ENCODE results near the gene RNF220.

Gene RNF220

GRCh38 chr1:44566281-44567046, 161.4 kb downstream of the RNF220 start:
- Histone ChIP-seq H4K20me1 (ENCODE audit: insufficient read depth, low read length, poor library complexity, severe bottlenecking) (no peaks in the 10 kb centered on the region), H3K9me2 (replicated peaks; ENCODE audit: low read depth, low read length) (no peaks in the 10 kb centered on the region), H3K27me3 (ENCODE audit: insufficient read depth, low read length, poor library complexity, severe bottlenecking) (no peaks in the 10 kb centered on the region), H3K4me1 (ENCODE audit: insufficient read depth, low read length, poor library complexity, severe bottlenecking) (peaks cover 7% of the 10 kb centered on the region), H3K9me3 (ENCODE audit: insufficient read depth, low read depth, low read length) (no peaks in the 10 kb centered on the region), H3F3A (ENCODE audit: low read depth) (no peaks in the 10 kb centered on the region), H3K9ac (ENCODE audit: low read depth, low read length, poor library complexity, severe bottlenecking) (no peak overlapping the region), H3K4me2 (ENCODE audit: low read depth, low read length, poor library complexity, severe bottlenecking) (no peak overlapping the region), H3K4me3 (ENCODE audit: low read length, poor library complexity, severe bottlenecking) (no peak overlapping the region), H3K36me3 (ENCODE audit: insufficient read depth, low read length) (no peaks in the 10 kb centered on the region; the same call in 1 of the 2 replicates), H3K79me2 (ENCODE audit: insufficient read depth, low read length) (no peaks in the 10 kb centered on the region), H2AFZ (ENCODE audit: low read length) (no peak overlapping the region)
- TF ChIP-seq CTCF (conservative IDR thresholded peaks at IDR 0.05; ENCODE audit: low read length) = no peak
- TF ChIP-seq EZH2phosphoT487 (IDR thresholded peaks at IDR 0.05; ENCODE audit: borderline replicate concordance) = no peak

DNA sequence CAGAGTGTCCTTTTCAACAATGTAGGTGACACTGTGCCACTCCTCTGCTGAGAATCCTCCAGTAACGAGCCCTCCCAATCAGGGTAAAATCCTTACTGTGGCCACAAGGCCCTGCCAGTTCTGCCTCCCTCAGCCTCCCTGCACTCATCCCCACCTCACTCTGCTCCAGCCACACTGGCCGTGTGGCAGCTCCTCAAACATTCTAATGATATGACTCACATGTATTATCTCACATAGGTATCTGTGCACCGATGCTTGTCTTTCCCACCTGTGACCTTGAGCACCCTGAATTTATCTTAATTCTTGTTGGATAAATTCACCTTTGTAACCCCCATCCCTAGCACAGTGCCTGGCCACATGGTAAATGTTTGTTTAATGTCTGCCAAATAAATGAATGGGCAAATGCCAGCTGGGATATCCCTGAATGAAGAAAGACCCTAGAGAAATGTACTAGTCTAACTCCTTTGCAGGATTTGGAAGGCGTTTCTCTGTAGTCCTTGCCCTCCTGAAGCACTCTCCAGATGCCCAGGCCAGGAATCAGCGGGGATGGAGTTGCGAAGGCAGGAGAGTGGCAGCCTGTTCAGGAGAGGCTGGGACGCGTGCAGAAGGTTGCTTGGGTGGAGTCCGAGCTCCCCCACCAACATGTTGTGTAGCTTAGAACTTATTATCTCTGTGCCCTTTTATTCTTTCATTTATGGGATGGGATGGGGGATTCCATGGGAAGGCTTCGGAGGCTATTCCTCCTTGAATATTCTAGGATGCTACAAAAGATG, 163.3 kb downstream of the RNF220 start:
- Histone ChIP-seq H3K4me3 (ENCODE audit: low read length, poor library complexity, severe bottlenecking) (no peak overlapping the region), H3K36me3 (ENCODE audit: insufficient read depth, low read length) (peaks cover 3% of the 10 kb centered on the region; the same call in 1 of the 2 replicates), H3K79me2 (ENCODE audit: insufficient read depth, low read length) (no peaks in the 10 kb centered on the region), H3K4me1 (ENCODE audit: insufficient read depth, low read length, poor library complexity, severe bottlenecking) (no peaks in the 10 kb centered on the region), H4K20me1 (ENCODE audit: insufficient read depth, low read length, poor library complexity, severe bottlenecking) (no peaks in the 10 kb centered on the region), H2AFZ (ENCODE audit: low read length) (no peak overlapping the region), H3K4me2 (ENCODE audit: low read depth, low read length, poor library complexity, severe bottlenecking) (no peak overlapping the region), H3K9ac (ENCODE audit: low read depth, low read length, poor library complexity, severe bottlenecking) (no peak overlapping the region), H3K9me2 (replicated peaks; ENCODE audit: low read depth, low read length) (no peaks in the 10 kb centered on the region), H3K9me3 (ENCODE audit: insufficient read depth, low read depth, low read length) (no peaks in the 10 kb centered on the region), H3K27me3 (ENCODE audit: insufficient read depth, low read length, poor library complexity, severe bottlenecking) (no peaks in the 10 kb centered on the region), H3F3A (ENCODE audit: low read depth) (no peaks in the 10 kb centered on the region)
- TF ChIP-seq CTCF (conservative IDR thresholded peaks at IDR 0.05; ENCODE audit: low read length) (no peak), EZH2phosphoT487 (IDR thresholded peaks at IDR 0.05; ENCODE audit: borderline replicate concordance) (no peak)

GRCh38 chr1:44569491-44569890, 164.4 kb downstream of the RNF220 start:
- peaks cover 3% of the 10 kb centered on the region for H3K4me1 ChIP-seq (ENCODE audit: insufficient read depth, low read length, poor library complexity, severe bottlenecking)
- no peaks in the 10 kb centered on the region for H3K79me2 ChIP-seq (ENCODE audit: insufficient read depth, low read length)
- TF ChIP-seq EZH2phosphoT487 (IDR thresholded peaks at IDR 0.05; ENCODE audit: borderline replicate concordance) = no peak
- TF ChIP-seq CTCF (conservative IDR thresholded peaks at IDR 0.05; ENCODE audit: low read length) = no peak
- H3K4me3 ChIP-seq (ENCODE audit: low read length, poor library complexity, severe bottlenecking) = no peak overlapping the region
- H3K9ac ChIP-seq (ENCODE audit: low read depth, low read length, poor library complexity, severe bottlenecking) = no peak overlapping the region
- H3F3A ChIP-seq (ENCODE audit: low read depth) = no peaks in the 10 kb centered on the region
- H4K20me1 ChIP-seq (ENCODE audit: insufficient read depth, low read length, poor library complexity, severe bottlenecking) = no peaks in the 10 kb centered on the region
- no peak overlapping the region for H2AFZ ChIP-seq (ENCODE audit: low read length)
- H3K27me3 ChIP-seq (ENCODE audit: insufficient read depth, low read length, poor library complexity, severe bottlenecking) = no peaks in the 10 kb centered on the region
- no peaks in the 10 kb centered on the region for H3K9me3 ChIP-seq (ENCODE audit: insufficient read depth, low read depth, low read length)
- peaks cover 3% of the 10 kb centered on the region; the same call in 1 of the 2 replicates for H3K36me3 ChIP-seq (ENCODE audit: insufficient read depth, low read length)
- H3K9me2 ChIP-seq (replicated peaks; ENCODE audit: low read depth, low read length) = no peaks in the 10 kb centered on the region
- H3K4me2 ChIP-seq (ENCODE audit: low read depth, low read length, poor library complexity, severe bottlenecking) = no peak overlapping the region
